ENCODE data around the gene MAP4K4. TPM values are rescaled to one million over a fixed set of nuclear protein-coding genes. Genes with fewer than 3 reads are reported as not detected.
A peak's percentile ranks its signal among the peaks of the same experiment; 100 is the strongest.

The MAP4K4 gene
- polyA plus RNA-seq, 1 donor (not counting 4 experiments of a cell fraction or from before 2014, with no cell fraction given), result 84.1 TPM

- FAIRE-seq (no peak), DNase-seq (ENCODE audit: low read depth, low spot score) (no peak)
- Histone ChIP-seq H3K9ac (ENCODE audit: control insufficient read depth, extremely low read depth, insufficient read depth, low read length) (no peak overlapping the region), H3K27ac (ENCODE audit: control insufficient read depth, insufficient read depth, low read length) (no peak overlapping the region), H3K4me1 (ENCODE audit: control insufficient read depth, extremely low read depth, insufficient read depth, low read length) (peaks cover 23% of the 10 kb centered on the region), H3K27me3 (ENCODE audit: control insufficient read depth, extremely low read depth, insufficient read depth, low read length) (no peaks in the 10 kb centered on the region), H4K20me1 (ENCODE audit: control insufficient read depth, extremely low read depth, insufficient read depth, low read length) (no peaks in the 10 kb centered on the region), H3K4me2 (ENCODE audit: control insufficient read depth, extremely low read depth, insufficient read depth, low read depth, low read length) (peak overlapping the region; percentile 41), H3K9me1 (ENCODE audit: control insufficient read depth, extremely low read depth, insufficient read depth, low read length) (no peaks in the 10 kb centered on the region), H2AFZ (ENCODE audit: control insufficient read depth, low read length) (no peak overlapping the region), H3K36me3 (ENCODE audit: control insufficient read depth in 2 of 2, extremely low read depth in 1 of 2, insufficient read depth in 2 of 2, low read length in 2 of 2) (peaks cover 19 to 38% of the 10 kb centered on the region in 2 experiments), H3K9me3 (ENCODE audit: control insufficient read depth, low read depth, low read length) (no peaks in the 10 kb centered on the region), H3K79me2 (ENCODE audit: control insufficient read depth, insufficient read depth, low read length) (peaks cover 6% of the 10 kb centered on the region), H3K4me3 (ENCODE audit: control insufficient read depth in 2 of 3, extremely low read depth in 1 of 3, insufficient read depth in 2 of 3, low read depth in 1 of 3, low read length in 3 of 3) (no peak overlapping the region)
- no peak for TF ChIP-seq CTCF (optimal IDR thresholded peaks at IDR 0.05 in 1 of 3, IDR thresholded peaks at IDR 0.05 in 1 of 3, conservative IDR thresholded peaks at IDR 0.05 in 1 of 3; ENCODE audit: extremely low read depth in 1 of 3, insufficient read depth in 2 of 3, low read length in 3 of 3)
- no peak for TF ChIP-seq EZH2 (IDR thresholded peaks at IDR 0.05; ENCODE audit: low read length)
- dilution Hi-C loops (cut with MboI; ENCODE audit: extremely low pct_ligation_motif_present, low sequenced_read_pairs), result no loop called here
Observed at GRCh38 chr2:101841679-101842327, 144.3 kb downstream of the MAP4K4 start.

GRCh38 chr2:101842471-101842870, 145.0 kb downstream of the MAP4K4 start:
- Histone ChIP-seq H3K27me3 (ENCODE audit: control insufficient read depth, extremely low read depth, insufficient read depth, low read length) (no peaks in the 10 kb centered on the region), H3K9me1 (ENCODE audit: control insufficient read depth, extremely low read depth, insufficient read depth, low read length) (no peaks in the 10 kb centered on the region), H3K9me3 (ENCODE audit: control insufficient read depth, low read depth, low read length) (no peaks in the 10 kb centered on the region), H3K27ac (ENCODE audit: control insufficient read depth, insufficient read depth, low read length) (no peak overlapping the region), H3K4me2 (ENCODE audit: control insufficient read depth, extremely low read depth, insufficient read depth, low read depth, low read length) (peak overlapping the region; percentile 41), H3K4me1 (ENCODE audit: control insufficient read depth, extremely low read depth, insufficient read depth, low read length) (peaks cover 26% of the 10 kb centered on the region), H3K79me2 (ENCODE audit: control insufficient read depth, insufficient read depth, low read length) (peaks cover 6% of the 10 kb centered on the region), H3K4me3 (ENCODE audit: control insufficient read depth in 2 of 3, extremely low read depth in 1 of 3, insufficient read depth in 2 of 3, low read depth in 1 of 3, low read length in 3 of 3) (no peak overlapping the region), H2AFZ (ENCODE audit: control insufficient read depth, low read length) (no peak overlapping the region), H4K20me1 (ENCODE audit: control insufficient read depth, extremely low read depth, insufficient read depth, low read length) (no peaks in the 10 kb centered on the region), H3K9ac (ENCODE audit: control insufficient read depth, extremely low read depth, insufficient read depth, low read length) (no peak overlapping the region), H3K36me3 (ENCODE audit: control insufficient read depth in 2 of 2, extremely low read depth in 1 of 2, insufficient read depth in 2 of 2, low read length in 2 of 2) (peaks cover 19 to 42% of the 10 kb centered on the region in 2 experiments)
- dilution Hi-C loops (cut with MboI; ENCODE audit: extremely low pct_ligation_motif_present, low sequenced_read_pairs), result no loop called here
- DNase-seq (ENCODE audit: low read depth, low spot score) (no peak), FAIRE-seq (peak; percentile 23)
- TF ChIP-seq CTCF (optimal IDR thresholded peaks at IDR 0.05 in 1 of 3, IDR thresholded peaks at IDR 0.05 in 1 of 3, conservative IDR thresholded peaks at IDR 0.05 in 1 of 3; ENCODE audit: extremely low read depth in 1 of 3, insufficient read depth in 2 of 3, low read length in 3 of 3) (no peak), EZH2 (IDR thresholded peaks at IDR 0.05; ENCODE audit: low read length) (no peak)
